HTERT RPE-1 (cell line): Measurements from ENCODE around the gene PKD1L1.
"Not testable (repeated sequence)": the region's sequence is repeated elsewhere in the genome, so short reads cannot be mapped to it uniquely, and the experiment has no call there.

Source experiments
- in situ Hi-C: fragments of 300-500 bp; cut with MboI; formaldehyde crosslinking; loops from 4 replicates; pipeline ENCODE4 v1.14.3; 2020; ENCODE audit warnings: low sequenced_read_pairs

The PKD1L1 gene

DNA sequence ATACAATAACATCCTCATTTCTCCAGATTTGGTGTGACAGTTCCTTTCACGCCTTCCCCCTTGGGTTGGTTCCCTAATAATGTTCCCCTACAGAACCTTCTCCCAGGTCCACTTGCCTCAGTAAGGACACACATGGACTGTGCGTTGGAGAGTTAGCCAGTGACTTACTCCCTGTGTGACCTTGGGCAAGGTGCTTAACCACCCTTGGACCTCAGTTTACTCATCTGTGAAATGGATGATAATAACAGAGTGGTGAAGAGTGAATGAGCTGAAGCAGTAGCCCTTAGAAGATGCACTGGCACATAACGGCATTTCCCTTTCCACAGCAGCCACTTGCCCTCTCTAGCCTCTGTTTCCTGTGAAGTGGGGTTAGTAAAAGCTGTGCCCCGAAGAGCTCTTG, 175.8 kb downstream of the PKD1L1 start:
- in situ Hi-C loops = no loop called here

DNA sequence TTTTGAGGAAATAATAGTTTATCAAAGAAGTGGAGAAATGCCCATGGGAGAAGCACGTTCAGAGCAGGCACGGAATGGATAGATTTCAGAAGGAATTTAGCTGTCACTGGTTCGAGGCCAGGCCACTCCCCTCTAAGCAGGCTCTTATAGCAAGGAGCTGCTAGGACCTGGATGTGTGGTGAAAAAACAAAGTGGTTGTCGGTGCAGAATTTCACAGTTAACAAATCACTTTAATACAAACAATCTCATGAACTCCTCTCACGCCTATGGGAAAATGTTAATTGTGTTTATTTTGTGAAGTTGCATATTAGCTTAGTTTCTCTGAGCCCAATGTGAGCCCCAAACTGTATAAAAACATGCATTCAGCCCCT, 176.3 kb downstream of the PKD1L1 start:
- in situ Hi-C loops = no loop called here

DNA sequence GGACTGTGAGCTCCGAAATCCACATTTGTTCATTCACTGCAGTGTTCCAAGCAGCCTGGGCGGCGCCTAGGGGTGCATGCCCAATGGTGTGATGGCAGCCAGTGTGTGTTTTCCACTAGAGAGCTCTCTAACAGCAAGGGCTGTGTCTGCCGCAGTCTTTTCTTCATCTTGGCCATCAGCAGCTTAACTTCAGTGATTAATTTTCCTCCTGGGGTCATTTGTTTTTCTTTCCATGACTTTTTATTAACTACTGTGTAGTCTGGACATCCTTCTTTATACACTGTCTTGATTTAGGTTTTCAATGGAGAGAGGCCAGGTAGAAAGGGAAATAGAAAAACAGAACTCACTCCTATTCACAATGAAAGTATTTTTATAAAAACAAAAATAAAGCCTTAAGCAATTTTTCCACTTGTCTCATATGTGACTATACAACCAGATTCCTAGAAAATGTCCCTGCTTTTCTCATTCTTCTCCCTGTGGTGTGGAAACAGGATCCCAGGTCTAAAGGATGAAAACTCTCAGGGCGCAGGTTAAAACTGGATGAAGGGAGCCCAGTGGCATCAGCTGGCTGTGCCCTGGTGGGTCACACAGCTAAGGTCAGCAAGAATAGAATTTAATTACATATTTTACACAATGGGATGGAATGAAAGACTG, 176.8 kb downstream of the PKD1L1 start:
- in situ Hi-C loops = no loop called here

DNA sequence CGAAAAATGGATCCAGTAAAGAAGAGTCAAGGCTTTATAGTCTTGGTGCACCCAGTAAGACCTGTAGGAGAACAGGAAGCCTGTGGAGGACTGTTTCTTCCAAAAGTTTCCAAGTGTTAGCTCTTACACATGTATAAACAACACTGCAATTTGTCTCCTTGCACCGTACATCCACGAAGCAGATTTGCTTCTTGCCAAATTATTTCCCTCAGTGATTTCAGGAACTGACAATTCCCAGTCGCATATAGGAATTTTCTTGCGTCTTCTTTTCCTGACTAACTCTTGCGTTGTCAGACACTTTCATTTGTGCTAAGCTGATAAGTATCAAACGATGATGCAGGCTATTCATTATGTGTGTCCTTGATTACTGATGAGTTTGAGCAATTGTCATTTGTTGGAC, 182.1 kb downstream of the PKD1L1 start:
- in situ Hi-C loops = no loop called here

DNA sequence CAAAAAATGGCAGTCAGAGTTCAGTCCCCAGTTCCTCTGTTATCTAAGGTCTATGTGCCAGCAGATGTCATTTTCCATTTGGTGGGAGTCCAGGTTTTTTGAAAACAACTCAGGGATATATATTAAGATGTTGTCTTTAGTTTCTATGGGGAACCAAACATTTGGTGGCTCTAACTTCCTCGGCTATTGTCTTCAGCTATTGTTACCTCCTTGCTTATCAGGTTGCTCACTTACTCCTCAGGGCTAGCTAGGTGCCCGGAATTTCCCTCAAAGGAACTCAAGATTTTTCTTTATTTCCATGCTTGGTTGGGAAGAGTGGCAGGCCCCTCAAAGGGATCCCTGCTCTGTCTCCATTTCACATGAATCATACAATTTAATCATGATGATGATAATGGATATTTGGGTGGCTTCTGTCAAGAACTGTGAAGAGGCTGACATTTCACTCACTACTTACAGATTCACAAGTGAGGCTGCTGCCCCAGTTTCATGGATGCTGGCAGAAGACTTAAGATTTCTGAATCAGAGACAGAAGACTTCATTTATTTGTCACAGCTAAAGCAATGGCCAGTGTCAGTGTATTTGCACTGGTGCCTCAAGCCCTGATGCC, 182.8 kb downstream of the PKD1L1 start:
- in situ Hi-C loops = no loop called here

DNA sequence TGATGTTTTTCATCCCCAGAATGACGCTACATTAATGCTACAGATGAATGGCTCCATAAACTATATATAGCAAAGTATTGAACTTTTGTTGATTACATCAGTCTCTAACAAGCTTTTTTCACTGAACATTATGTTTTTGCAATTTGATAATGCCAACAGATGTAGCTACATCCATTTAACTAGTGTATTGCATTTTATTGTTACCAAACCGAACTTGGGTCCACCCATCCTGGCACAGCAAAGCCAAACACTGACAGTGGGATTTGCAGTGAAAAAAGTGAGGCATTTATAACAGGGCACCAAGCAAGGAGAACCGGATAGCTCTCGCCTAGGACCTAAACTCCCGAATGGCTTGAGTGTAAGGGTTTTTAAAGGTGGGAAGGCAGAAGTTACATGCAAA, 183.5 kb downstream of the PKD1L1 start:
- in situ Hi-C loops = no loop called here

DNA sequence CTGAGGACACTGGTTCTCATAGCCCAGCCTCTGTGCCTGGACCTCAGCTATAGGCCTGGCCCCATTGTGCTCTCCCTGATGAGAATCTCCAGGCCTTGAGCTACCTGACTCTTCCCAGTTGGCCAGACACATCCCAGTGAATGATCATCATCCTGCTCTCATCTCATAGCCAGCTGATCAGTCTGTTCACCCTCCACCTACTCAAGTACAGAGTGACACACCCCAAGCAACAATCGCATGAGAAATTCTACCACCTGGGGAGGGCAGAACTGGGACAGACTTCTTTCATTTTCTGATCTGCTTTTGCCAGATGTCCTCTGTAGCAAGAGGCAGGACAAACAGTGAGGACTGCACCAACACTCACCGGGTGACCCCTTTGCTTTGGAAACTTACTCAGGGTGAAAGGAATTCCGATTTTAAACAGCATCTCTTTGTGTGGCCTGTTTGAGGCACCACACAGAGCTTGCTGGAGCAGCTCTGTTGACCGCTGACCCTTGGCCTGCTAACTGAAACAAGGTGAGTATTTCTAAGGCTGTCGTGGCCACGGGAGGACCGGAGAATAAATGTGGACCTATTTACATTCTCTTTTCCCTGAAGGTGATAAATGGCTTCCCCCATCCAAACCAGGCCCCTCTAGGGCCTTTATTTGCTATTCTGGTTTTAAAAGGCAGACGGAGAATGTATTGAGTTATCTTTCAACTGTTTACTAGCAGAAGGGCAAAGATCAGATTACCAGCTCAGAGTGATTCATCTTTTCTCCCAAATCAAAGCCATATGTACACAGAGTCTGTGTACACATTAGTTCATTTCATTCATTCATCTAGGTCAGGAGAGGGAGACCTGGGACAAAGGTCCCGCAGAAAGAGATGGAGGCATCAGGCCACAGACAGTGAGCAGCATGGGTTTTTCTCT, 184.9 kb downstream of the PKD1L1 start:
- in situ Hi-C loops = no loop called here

DNA sequence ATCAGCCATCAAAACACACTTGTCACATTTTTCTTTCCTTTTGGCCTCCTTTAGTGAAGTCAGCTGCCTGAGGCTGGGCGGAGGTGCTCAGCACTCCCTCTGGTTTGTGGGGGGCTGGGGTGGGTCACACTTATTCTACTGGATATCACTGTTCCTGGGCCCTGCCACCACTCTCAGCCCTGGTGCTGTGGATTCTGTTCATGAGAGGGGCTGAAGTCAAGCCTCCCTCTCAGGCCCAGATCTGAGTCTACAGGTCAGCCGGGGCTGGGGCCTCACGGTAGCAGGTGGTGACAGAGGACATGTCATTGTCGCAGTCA, 185.6 kb downstream of the PKD1L1 start:
- in situ Hi-C loops = no loop called here

DNA sequence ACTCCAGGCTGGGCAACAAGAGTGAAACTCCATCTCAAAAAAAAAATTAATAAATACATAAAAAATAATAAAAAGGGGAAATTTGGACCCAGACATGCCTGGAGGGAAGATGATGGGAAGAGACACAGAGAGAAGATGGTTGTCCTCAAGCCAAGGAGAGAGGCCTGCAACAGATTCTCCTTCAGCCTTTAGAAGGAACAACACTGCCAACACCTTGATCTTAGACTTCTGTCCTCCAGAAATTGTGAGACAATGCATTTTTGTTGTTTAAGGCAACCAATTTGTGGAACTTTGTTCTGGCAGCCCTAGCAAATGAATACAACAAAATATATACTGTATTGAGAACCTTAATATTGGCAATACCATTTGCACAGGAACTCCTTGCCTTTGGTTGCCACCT, 186.1 kb downstream of the PKD1L1 start:
- in situ Hi-C loops = no loop called here

DNA sequence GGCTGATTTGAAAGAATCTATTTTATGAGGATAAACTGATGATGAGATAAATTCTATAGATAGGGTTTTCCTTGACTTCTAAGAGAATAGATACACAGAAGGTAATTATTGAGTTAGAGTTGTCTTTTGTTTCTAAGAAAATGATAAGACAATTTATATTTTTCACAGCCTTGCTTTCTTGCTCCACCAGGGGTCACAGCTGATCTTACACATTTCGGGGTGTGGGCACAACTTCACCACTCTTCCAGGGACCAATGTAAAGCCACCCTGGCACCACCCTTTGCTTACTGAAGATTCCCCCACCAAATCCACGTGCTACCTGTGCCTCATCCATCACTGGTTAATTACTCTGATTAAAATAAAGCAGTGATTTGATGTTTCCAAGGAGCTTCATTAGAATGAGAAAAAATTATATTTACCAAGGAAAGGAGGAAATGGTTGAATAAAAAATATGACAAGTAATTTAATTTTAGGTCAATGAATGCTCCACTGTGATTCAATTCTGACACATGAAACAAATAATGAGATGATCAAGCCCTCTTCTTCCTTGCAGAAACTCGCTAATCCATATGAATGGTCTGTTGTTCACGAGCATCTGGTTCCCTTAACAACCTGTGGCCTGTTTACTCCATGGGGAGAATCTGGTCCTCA, 189.1 kb downstream of the PKD1L1 start:
- in situ Hi-C loops = no loop called here

DNA sequence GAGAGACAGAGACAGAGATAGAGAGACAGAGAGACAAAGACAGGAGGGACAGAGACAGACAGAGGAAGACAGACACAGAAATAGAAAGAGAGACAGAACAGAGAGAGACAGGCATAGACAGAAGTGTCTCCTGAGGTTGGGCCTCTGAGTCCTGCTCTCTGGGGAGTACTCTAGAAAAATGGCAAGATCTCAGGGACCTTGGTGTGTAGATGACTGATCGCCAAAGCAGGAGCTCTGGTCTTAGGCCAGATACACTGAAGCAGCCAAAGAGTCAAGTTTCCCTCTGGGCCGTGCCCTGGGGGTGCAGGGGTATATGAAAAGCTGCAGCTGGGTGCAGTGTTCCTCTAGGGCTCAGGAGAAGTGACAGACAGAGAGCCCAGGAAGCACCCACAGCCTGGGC, 189.7 kb downstream of the PKD1L1 start:
- in situ Hi-C loops = no loop called here

DNA sequence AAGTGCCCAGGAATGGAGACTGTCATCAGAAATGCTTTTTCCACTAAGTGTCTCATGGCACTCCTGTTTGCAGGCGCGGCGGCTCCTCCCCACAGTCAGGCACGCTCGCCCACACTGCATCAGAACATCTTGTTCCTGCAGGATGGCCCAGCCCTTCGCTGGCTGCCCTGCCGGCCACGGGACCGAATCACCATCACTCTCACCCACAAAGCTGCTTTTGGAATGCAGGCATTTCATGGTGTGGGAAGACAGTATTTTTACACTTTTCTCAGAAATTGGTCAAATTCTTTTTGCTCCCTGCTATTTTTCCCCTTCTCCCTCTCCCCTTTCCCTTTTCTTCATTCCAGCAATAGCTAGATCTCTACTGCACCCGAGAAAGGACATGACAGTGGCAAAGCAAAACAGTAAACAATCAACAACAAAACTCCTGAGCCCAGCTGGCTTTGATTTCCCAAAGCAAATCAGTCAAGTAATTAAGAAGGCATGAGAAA, 190.3 kb downstream of the PKD1L1 start:
- in situ Hi-C loops = no loop called here

DNA sequence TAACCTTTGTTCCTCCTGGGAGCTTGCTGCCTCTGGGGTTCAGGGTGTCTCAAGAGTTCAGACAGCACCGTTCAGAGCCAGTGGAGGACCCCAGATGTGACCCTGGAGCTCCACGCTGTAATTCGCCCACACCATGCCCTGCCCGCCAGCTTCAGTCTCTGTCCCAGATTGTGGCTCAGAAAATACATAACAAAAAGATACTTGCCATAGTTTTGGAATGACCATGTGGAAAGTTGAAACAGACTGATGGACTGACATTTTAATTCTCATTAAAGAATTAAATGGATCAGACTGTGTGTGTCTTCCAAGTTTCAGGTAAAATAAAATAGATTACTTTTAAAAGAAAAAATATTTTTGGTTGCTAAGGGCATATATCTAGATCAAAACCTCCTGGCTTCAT, 191.6 kb downstream of the PKD1L1 start:
- in situ Hi-C loops = no loop called here

DNA sequence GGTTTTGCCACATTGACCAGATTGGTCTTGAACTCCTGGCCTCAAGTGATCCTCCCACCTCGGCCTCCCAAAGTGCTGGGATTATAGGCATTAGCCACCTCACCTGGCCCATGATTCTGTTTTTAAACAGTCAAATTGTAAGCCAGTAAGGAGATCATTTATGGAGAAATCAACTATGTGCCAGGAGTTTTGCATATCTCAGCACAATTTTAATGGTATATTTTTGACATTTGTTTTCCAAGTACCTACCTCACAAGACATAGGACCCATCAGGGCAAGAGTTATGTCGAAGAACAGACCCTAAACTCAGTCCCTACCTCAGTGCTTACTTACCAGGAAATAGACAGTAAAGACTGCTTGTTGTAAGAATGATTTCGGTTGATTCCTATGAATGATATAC, 193.0 kb downstream of the PKD1L1 start:
- in situ Hi-C loops = no loop called here

DNA sequence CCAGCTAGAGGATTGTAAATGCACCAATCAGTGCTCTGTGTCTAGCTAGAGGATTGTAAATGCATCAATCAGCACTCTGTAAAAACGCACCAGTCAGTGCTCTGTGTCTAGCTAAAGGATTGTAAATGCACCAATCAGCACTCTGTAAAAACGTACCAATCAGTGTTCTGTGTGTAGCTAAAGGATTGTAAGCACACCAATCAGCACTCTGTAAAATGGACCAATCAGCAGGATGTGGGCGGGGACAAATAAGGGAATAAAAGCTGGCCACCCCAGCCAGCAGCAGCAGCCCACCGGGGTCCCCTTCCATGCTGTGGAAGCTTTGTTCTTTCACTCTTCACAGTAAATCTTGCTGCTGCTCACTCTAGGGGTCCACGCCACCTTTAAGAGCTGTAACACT, 196.5 kb downstream of the PKD1L1 start:
- in situ Hi-C loops = not testable (repeated sequence)

DNA sequence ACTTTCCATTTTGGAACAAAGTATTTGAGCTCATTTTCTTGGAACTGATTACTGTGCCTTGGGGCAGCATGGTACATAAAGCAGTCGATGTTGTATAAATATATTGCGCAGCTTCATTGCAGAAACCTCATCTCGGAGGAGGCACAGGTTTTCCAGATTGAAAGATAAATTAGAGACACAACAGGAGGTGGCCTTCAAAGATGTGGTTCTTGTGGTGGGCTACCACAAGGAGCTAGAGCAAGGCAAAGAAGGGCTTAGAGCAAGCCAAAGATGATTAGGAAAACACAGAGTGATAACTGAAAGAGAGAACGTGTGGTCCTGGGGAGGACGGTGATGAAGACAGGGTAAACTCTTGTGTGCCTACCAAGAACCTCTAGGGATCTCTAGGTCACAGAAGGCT, 197.2 kb downstream of the PKD1L1 start:
- in situ Hi-C loops = no loop called here

DNA sequence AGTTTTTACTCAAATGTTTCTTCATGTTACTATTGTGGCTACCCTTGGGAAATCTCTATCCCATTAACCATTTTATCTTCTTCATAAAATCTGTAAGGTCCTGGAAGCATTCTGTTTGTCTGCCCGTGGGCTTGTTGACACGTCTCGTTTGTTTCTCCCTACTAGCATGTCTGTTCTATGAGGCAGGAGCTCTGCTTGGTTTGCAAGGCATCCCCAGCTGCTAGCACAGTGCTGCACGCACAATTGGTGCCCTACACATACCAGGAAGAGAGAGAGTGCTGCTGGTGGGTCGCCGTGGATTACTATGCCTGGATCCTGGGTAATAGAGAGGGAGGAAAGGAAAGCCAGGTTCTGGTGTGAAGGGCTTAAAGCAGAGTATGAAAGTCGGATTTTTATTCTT, 200.2 kb downstream of the PKD1L1 start:
- in situ Hi-C loops = no loop called here

DNA sequence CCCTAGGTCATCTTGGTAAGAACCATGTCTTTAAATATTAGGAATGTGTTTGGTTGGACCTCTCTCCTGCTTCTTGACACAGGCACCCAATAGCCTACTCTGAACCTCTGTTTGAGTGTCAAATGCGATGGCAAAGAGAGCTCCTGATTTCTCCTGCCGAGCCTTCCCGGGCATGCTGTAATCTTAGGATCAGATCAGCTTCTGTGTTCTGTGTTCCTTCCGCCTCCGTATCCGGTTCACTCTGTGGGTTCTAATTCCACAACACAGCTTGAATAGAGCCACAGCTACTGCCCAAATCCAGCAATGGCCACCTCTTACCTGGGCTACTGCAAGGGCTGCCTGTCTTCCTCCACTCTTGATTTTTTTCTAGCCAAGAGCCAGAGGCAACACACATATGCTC, 201.1 kb downstream of the PKD1L1 start:
- in situ Hi-C loops = no loop called here

DNA sequence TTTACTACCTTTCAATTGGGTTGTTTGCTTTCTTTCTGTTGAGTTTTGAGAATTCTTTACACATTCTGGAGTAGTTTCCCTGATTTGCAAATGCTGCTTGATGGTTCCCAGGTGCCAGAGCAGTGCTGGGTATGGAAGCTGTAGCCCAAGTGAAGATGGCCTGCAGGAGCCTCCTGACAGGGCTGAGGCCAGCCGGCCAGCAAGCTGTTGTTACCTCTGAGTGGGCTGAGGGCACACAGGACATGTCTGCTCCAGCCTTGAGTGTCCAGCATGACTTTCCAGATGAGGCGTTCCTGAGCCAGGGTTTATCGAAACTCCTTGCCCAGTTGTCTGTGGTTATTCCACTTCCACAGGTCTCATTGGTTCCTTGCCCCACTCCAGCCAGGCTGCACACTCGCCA, 201.8 kb downstream of the PKD1L1 start:
- in situ Hi-C loops = no loop called here

DNA sequence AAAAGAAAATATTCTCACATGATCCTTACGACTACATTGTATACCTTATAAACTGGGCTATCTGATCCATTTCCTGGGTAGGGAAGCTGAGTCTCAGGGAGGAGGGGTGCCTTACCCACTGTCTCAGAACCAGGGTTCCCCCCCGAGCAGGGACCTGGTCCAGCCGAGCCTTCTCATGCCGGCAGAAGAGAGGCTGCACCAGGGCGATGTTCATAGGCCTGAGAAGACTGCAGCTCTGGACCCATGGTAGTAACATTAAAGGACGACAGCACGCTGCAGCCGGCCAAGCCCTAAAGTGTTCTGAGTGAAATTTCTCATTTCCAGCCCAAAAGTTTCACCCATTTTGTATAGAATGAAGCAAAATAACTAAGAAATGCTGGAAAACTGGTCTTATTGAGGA, 203.4 kb downstream of the PKD1L1 start:
- in situ Hi-C loops = no loop called here

DNA sequence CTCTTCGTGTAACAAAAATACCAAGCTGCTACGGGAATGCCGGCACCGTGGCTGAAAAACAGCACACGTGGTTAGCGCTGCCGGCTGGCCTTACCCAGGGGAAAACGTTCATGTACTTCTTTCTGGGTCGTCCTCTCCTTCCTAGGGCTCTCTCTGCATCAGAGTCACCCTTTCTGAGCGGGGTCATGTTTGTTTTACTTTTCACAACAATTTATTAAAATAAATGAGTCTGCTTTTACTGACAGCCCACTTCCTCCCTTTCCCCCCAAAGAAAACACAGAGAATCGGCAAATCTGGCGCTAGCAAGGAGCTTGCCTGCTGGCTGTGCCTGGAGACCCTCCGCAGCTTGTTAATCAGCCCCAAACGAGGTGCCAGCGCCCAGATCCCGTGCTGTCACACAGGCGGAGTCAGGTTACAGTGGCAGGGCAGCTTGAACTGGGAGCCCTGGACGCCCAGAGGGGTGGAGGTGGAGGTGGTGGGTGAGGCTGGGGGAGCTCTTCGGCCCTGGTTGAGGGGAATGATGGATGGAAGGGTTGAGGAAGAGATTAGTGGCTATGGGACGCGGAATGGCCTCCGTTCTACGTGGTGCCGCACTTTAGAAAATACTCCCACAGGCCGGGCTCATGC, 204.2 kb downstream of the PKD1L1 start:
- in situ Hi-C loops = no loop called here
